GM12878 (cell line): Measurements from ENCODE around the gene TRPC4.

ENCODE experiments used
- EGR1 ChIP-seq, 2 experiments: IDR thresholded peaks; 1 replicate in 1 of 2; 2 replicates in 1 of 2; pipeline ENCODE4 v1.6.1; 2011 to 2012; ENCODE audit warnings: low read depth in 2 of 2, low read length in 2 of 2, borderline replicate concordance in 1 of 2, mild to moderate bottlenecking in 1 of 2, moderate library complexity in 1 of 2
- EZH2 ChIP-seq: IDR thresholded peaks from 2 replicates; pipeline ENCODE4 v1.6.1; 2012; ENCODE audit warnings: low read depth, mild to moderate bottlenecking, control low read depth, inconsistent platforms, low read length, borderline replicate concordance; ENCODE audit not compliant: control insufficient read depth
- HDAC6 ChIP-seq: fragments of 200-600 bp; sonication (generic); IDR thresholded peaks from one replicate; pipeline ENCODE4 v1.8.0; 2017; ENCODE audit warnings: antibody characterized with exemption; ENCODE audit not compliant: unreplicated experiment
- MEF2A ChIP-seq: IDR thresholded peaks from 2 replicates; pipeline ENCODE4 v1.6.1; 2011; ENCODE audit warnings: low read depth, mild to moderate bottlenecking, low read length, moderate library complexity; ENCODE audit not compliant: insufficient read depth
- POLR2A ChIP-seq: IDR thresholded peaks from 2 replicates; pipeline ENCODE4 v1.6.1; 2011; ENCODE audit warnings: low read depth, mild to moderate bottlenecking, low read length
- RB1 ChIP-seq: fragments of 450-650 bp; formaldehyde crosslinking; IDR thresholded peaks from 2 replicates; pipeline ENCODE4 v1.6.1; 2017; ENCODE audit warnings: mild to moderate bottlenecking, borderline replicate concordance
- YY1 ChIP-seq: IDR thresholded peaks from 2 replicates; pipeline ENCODE4 v1.6.1; 2011; ENCODE audit warnings: low read depth, mild to moderate bottlenecking, low read length
- ZBTB33 ChIP-seq: fragments of 450-650 bp; IDR thresholded peaks from 2 replicates; pipeline ENCODE4 v1.6.1; 2017; ENCODE audit warnings: mild to moderate bottlenecking
- TF ChIP-seq, protein P1 (sequence below), 3 experiments: IDR thresholded peaks in 2 of 3; conservative IDR thresholded peaks in 1 of 3; 2 replicates each; pipeline ENCODE4 v1.5.1; 2011; ENCODE audit warnings: low read depth in 3 of 3, low read length in 3 of 3, mild to moderate bottlenecking in 3 of 3, control low read depth in 2 of 3, moderate library complexity in 2 of 3, inconsistent platforms in 1 of 3, mixed read lengths in 1 of 3; ENCODE audit not compliant: control insufficient read depth in 2 of 3, insufficient read depth in 1 of 3; ENCODE audit errors: extremely low read depth in 1 of 3

GRCh38 chr13:37752146-37752545 lies 117.4 kb downstream of the TRPC4 start:
- TF ChIP-seq EGR1 (IDR thresholded peaks at IDR 0.05; ENCODE audit: borderline replicate concordance in 1 of 2, low read depth in 2 of 2, low read length in 2 of 2) = no peak
- no peak for TF ChIP-seq MEF2A
- TF ChIP-seq, protein P1, sequence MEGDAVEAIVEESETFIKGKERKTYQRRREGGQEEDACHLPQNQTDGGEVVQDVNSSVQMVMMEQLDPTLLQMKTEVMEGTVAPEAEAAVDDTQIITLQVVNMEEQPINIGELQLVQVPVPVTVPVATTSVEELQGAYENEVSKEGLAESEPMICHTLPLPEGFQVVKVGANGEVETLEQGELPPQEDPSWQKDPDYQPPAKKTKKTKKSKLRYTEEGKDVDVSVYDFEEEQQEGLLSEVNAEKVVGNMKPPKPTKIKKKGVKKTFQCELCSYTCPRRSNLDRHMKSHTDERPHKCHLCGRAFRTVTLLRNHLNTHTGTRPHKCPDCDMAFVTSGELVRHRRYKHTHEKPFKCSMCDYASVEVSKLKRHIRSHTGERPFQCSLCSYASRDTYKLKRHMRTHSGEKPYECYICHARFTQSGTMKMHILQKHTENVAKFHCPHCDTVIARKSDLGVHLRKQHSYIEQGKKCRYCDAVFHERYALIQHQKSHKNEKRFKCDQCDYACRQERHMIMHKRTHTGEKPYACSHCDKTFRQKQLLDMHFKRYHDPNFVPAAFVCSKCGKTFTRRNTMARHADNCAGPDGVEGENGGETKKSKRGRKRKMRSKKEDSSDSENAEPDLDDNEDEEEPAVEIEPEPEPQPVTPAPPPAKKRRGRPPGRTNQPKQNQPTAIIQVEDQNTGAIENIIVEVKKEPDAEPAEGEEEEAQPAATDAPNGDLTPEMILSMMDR (IDR thresholded peaks at IDR 0.05 in 2 of 3, conservative IDR thresholded peaks at IDR 0.05 in 1 of 3; ENCODE audit: control insufficient read depth in 2 of 3, extremely low read depth in 1 of 3, insufficient read depth in 1 of 3, low read depth in 3 of 3, low read length in 3 of 3) = no peak
- TF ChIP-seq POLR2A = no peak
- no peak for TF ChIP-seq ZBTB33
- no peak for TF ChIP-seq YY1
- TF ChIP-seq RB1 = no peak
- no peak for TF ChIP-seq EZH2
- TF ChIP-seq HDAC6 = no peak
